Fibroblast of lung (primary cell): ENCODE measurements around the gene WDR33. TPM values are rescaled to one million over a fixed set of nuclear protein-coding genes. Genes with fewer than 3 reads are reported as not detected.

Experiments
- DNase-seq, 2 donors: peaks; one replicate each; pipeline versions ENCODE4 v3.0.0 to v3.0.0-alpha.2; 2010; ENCODE audit warnings: low read depth in 2 of 2
- H2AFZ ChIP-seq: 2 replicates; pipeline ENCODE4 v1.5.1; 2012; ENCODE audit warnings: low read length, control low read depth, inconsistent platforms
- H3K27ac ChIP-seq: 2 replicates; pipeline ENCODE4 v1.5.1; 2011; ENCODE audit warnings: low read length, control low read depth; ENCODE audit not compliant: insufficient read depth
- H3K27me3 ChIP-seq: 2 replicates; pipeline ENCODE4 v1.5.1; 2011; ENCODE audit warnings: mild to moderate bottlenecking, low read length; ENCODE audit not compliant: control insufficient read depth, insufficient read depth
- H3K36me3 ChIP-seq: 2 replicates; pipeline ENCODE4 v1.5.1; 2011; ENCODE audit warnings: low read length; ENCODE audit not compliant: control insufficient read depth, insufficient read depth
- H3K4me1 ChIP-seq: 2 replicates; pipeline ENCODE4 v1.5.1; 2011; ENCODE audit warnings: low read length; ENCODE audit not compliant: control insufficient read depth, insufficient read depth; ENCODE audit errors: extremely low read depth
- H3K4me2 ChIP-seq: 2 replicates; pipeline ENCODE4 v1.5.1; 2011; ENCODE audit warnings: low read length, control low read depth; ENCODE audit not compliant: insufficient read depth; ENCODE audit errors: extremely low read depth
- H3K4me3 ChIP-seq, 4 experiments: fragments of 200-600 bp in 1 of 4; sonication (generic) in 1 of 4; replicated peaks in 1 of 4; 2 replicates each; pipeline ENCODE4 v1.5.1; 2011 to 2016; ENCODE audit warnings: low read length in 4 of 4, low read depth in 3 of 4, mild to moderate bottlenecking in 3 of 4, control low read depth in 2 of 4, inconsistent platforms in 1 of 4, mixed read lengths in 1 of 4; ENCODE audit not compliant: insufficient read depth in 1 of 4; ENCODE audit errors: control extremely low read depth in 1 of 4
- H3K79me2 ChIP-seq: 2 replicates; pipeline ENCODE4 v1.5.1; 2012; ENCODE audit warnings: mild to moderate bottlenecking, low read length, inconsistent platforms; ENCODE audit not compliant: control insufficient read depth, insufficient read depth
- H3K9ac ChIP-seq: 2 replicates; pipeline ENCODE4 v1.5.1; 2011; ENCODE audit warnings: mild to moderate bottlenecking, low read length, control low read depth; ENCODE audit not compliant: insufficient read depth
- H3K9me3 ChIP-seq: 2 replicates; pipeline ENCODE4 v1.5.1; 2012; ENCODE audit warnings: low read depth, low read length; ENCODE audit not compliant: control insufficient read depth, insufficient read depth
- H4K20me1 ChIP-seq: 2 replicates; pipeline ENCODE4 v1.5.1; 2011; ENCODE audit warnings: low read length; ENCODE audit not compliant: control insufficient read depth, insufficient read depth; ENCODE audit errors: extremely low read depth
- EZH2 ChIP-seq: IDR thresholded peaks from 2 replicates; pipeline ENCODE4 v1.5.1; 2012; ENCODE audit warnings: low read length, control low read depth, mild to moderate bottlenecking; ENCODE audit errors: missing control alignments
- polyA plus RNA-seq, 2 donors: library from polyadenylated mRNA; depleted of rRNA in 1 of 2; stranded (reverse) in 1 of 2; unstranded in 1 of 2; fragments of >200 nt; gene quantifications; 2 replicates each; pipeline ENCODE4 v1.2.1, GENCODE V29; 2011 to 2012; ENCODE audit warnings: missing spikeins in 1 of 2
- total RNA-seq: library from RNA; depleted of rRNA; stranded (reverse); fragments of >200 nt; gene quantifications from 2 replicates; pipeline ENCODE4 v1.2.1, GENCODE V29; 2014
- TF ChIP-seq, protein P1 (sequence below), 2 donors: IDR thresholded peaks in 1 of 2; conservative IDR thresholded peaks in 1 of 2; 1 replicate in 1 of 2; 2 replicates in 1 of 2; pipeline ENCODE4 v1.5.1; 2011 to 2012; ENCODE audit warnings: low read length in 2 of 2, control low read depth in 1 of 2, inconsistent platforms in 1 of 2, low read depth in 1 of 2, mild to moderate bottlenecking in 1 of 2

The WDR33 gene
- total and polyA plus RNA-seq, 2 donors (not counting 1 experiment from before 2014, with no cell fraction given): 27.2 to 28.6 TPM

DNA sequence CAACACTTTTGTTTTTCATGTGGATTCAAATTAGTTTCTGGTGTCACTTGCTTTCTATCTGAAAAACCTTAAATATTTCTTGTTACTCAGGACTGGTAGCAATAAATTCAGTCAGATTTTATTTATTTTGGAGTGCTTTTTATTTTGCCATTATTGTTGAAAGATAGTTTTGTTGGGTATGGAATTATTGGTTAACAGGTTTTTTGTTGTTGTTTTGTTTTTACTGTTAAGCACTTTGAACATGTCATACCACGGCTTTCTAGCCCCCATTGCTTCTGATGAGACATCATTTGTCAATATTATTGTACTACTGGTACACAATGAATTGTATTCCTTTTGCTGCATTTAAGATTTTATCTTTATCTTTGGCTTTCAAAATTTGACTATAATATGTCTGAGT lies 122.6 kb downstream of the WDR33 start:
- H3K4me1 ChIP-seq: no peaks in the 10 kb centered on the region
- H2AFZ ChIP-seq: no peak overlapping the region
- H3K27ac ChIP-seq: no peak overlapping the region
- TF ChIP-seq EZH2: no peak
- TF ChIP-seq, protein P1, sequence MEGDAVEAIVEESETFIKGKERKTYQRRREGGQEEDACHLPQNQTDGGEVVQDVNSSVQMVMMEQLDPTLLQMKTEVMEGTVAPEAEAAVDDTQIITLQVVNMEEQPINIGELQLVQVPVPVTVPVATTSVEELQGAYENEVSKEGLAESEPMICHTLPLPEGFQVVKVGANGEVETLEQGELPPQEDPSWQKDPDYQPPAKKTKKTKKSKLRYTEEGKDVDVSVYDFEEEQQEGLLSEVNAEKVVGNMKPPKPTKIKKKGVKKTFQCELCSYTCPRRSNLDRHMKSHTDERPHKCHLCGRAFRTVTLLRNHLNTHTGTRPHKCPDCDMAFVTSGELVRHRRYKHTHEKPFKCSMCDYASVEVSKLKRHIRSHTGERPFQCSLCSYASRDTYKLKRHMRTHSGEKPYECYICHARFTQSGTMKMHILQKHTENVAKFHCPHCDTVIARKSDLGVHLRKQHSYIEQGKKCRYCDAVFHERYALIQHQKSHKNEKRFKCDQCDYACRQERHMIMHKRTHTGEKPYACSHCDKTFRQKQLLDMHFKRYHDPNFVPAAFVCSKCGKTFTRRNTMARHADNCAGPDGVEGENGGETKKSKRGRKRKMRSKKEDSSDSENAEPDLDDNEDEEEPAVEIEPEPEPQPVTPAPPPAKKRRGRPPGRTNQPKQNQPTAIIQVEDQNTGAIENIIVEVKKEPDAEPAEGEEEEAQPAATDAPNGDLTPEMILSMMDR (conservative IDR thresholded peaks at IDR 0.05 in 1 of 2, IDR thresholded peaks at IDR 0.05 in 1 of 2; ENCODE audit: low read depth in 1 of 2, low read length in 2 of 2): no peak
- no peaks in the 10 kb centered on the region for H3K9me3 ChIP-seq
- no peak overlapping the region for H3K4me2 ChIP-seq
- no peaks in the 10 kb centered on the region for H3K27me3 ChIP-seq
- H4K20me1 ChIP-seq: no peaks in the 10 kb centered on the region
- no peaks in the 10 kb centered on the region for H3K36me3 ChIP-seq
- no peaks in the 10 kb centered on the region for H3K79me2 ChIP-seq
- DNase-seq: no peak
- no peak overlapping the region for H3K4me3 ChIP-seq
- H3K9ac ChIP-seq: no peak overlapping the region

DNA sequence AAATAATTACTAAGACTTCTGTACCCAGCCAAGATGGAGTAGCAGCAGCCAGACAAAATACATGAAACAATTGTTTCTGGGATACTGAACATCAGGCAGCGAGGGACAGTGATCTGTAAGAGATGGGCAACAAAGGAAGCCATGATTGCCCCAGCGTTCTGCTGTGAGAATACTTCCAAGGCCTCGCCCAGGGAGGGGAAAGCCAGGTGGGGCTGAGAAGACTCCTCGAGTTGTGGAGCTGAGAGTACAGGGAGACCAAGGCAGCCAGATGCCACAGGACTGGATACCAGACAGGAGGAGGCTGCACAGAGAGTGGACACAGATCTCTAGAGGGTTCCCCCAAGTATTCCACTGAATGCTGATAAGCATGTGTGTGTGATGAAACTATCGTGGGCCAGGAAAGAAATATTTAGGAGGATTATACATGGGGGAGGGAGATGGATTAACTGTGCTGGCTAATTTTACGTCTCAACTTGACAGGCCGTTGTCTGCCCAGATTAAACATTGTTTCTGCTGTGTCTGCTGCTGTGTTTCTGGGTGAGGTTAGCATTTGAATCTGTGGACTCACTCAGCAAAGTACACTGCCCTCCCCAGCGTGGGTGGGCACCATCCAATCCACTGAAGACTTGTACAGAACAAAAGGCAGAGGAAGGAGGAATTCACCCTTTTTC lies 125.4 kb downstream of the WDR33 start:
- no peak overlapping the region for H3K27ac ChIP-seq
- DNase-seq: no peak

DNA sequence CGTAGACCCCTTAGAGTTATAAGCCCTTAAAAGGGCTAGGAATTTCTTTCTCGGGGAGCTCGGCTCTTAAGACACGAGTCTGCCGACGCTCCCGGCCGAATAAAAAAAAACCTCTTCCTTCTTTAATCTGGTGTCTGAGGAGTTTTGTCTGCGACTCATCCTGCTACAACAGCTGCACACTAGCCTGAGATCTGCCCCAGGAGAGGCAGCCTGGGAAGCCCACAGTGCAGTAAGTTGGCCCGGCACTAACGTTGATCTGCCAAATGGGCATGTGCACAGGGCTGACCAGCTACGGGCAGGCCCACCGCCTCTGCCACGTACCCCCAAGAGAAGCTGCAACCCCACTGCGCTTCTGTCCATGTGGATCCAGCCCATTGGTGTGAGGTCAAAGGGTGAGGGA lies 127.2 kb downstream of the WDR33 start:
- no peaks in the 10 kb centered on the region for H3K27me3 ChIP-seq
- H3K27ac ChIP-seq: no peak overlapping the region
- H4K20me1 ChIP-seq: no peaks in the 10 kb centered on the region
- H3K79me2 ChIP-seq: no peaks in the 10 kb centered on the region
- no peak overlapping the region for H3K4me2 ChIP-seq
- H3K9me3 ChIP-seq: no peaks in the 10 kb centered on the region
- H3K4me3 ChIP-seq: no peak overlapping the region
- DNase-seq: peak in 1 of 2 donors; percentile 47
- H3K4me1 ChIP-seq: peaks cover 6% of the 10 kb centered on the region
- no peaks in the 10 kb centered on the region for H3K36me3 ChIP-seq
- H2AFZ ChIP-seq: no peak overlapping the region
- H3K9ac ChIP-seq: no peak overlapping the region
- no peak for TF ChIP-seq EZH2
- TF ChIP-seq, protein P1 (conservative IDR thresholded peaks at IDR 0.05 in 1 of 2, IDR thresholded peaks at IDR 0.05 in 1 of 2; ENCODE audit: low read depth in 1 of 2, low read length in 2 of 2): no peak

More for the DNA sequence above, 125.4 kb downstream of the WDR33 start:
- no peak for TF ChIP-seq EZH2
- TF ChIP-seq, protein P1 (conservative IDR thresholded peaks at IDR 0.05 in 1 of 2, IDR thresholded peaks at IDR 0.05 in 1 of 2; ENCODE audit: low read depth in 1 of 2, low read length in 2 of 2): no peak
- H3K9ac ChIP-seq: no peak overlapping the region
- no peaks in the 10 kb centered on the region for H3K36me3 ChIP-seq
- no peak overlapping the region for H2AFZ ChIP-seq
- H3K4me2 ChIP-seq: no peak overlapping the region
- H3K79me2 ChIP-seq: no peaks in the 10 kb centered on the region
- no peaks in the 10 kb centered on the region for H4K20me1 ChIP-seq
- H3K27me3 ChIP-seq: no peaks in the 10 kb centered on the region
- H3K9me3 ChIP-seq: no peaks in the 10 kb centered on the region
- H3K4me3 ChIP-seq: no peak overlapping the region
- peaks cover 6% of the 10 kb centered on the region for H3K4me1 ChIP-seq
